C4-2B (cell line): Measurements from ENCODE around the gene CDKN2B-AS1.

Source experiments
- CTCF ChIP-seq: fragments of 450-650 bp; conservative IDR thresholded peaks from 2 replicates; pipeline ENCODE4 v1.5.1; 2017; ENCODE audit warnings: mild to moderate bottlenecking
- ZFX ChIP-seq: fragments of 450-650 bp; IDR thresholded peaks from 2 replicates; pipeline ENCODE4 v1.6.1; 2017

GRCh38 chr9:21996438-21996837 is 1.8 kb downstream of the CDKN2B-AS1 start:
- no peak for TF ChIP-seq ZFX
- TF ChIP-seq CTCF: no peak
